Nephron progenitor cell (in vitro differentiated cells): ENCODE data around the gene NAGS.
A peak's percentile ranks its signal among the peaks of the same experiment; 100 is the strongest.

Source experiments
- DNase-seq: peaks from one replicate; pipeline ENCODE4 v3.0.0; 2021
- H3K27ac Mint-ChIP-seq: 2 replicates; pipeline ENCODE4 v1.8.0; 2021; ENCODE audit warnings: mild to moderate bottlenecking, moderate library complexity, mixed read lengths
- H3K27me3 Mint-ChIP-seq: 2 replicates; pipeline ENCODE4 v1.8.0; 2021; ENCODE audit warnings: mild to moderate bottlenecking, low read depth, mixed read lengths; ENCODE audit not compliant: poor library complexity
- H3K36me3 Mint-ChIP-seq: 2 replicates; pipeline ENCODE4 v1.8.0; 2021; ENCODE audit warnings: low read depth, mixed read lengths
- H3K4me1 Mint-ChIP-seq: 2 replicates; pipeline ENCODE4 v1.8.0; 2021; ENCODE audit warnings: mixed read lengths
- H3K4me3 Mint-ChIP-seq: 2 replicates; pipeline ENCODE4 v1.8.0; 2021; ENCODE audit warnings: mild to moderate bottlenecking, moderate library complexity, mixed read lengths
- H3K9me3 Mint-ChIP-seq: 2 replicates; pipeline ENCODE4 v1.8.0; 2021; ENCODE audit warnings: mild to moderate bottlenecking, moderate library complexity, mixed read lengths
- TF ChIP-seq, protein P1 (sequence below): fragments of 200-600 bp; sonication (generic); IDR thresholded peaks from 2 replicates; pipeline ENCODE4 v1.5.0; 2021; ENCODE audit warnings: antibody characterized with exemption

Gene NAGS

DNA sequence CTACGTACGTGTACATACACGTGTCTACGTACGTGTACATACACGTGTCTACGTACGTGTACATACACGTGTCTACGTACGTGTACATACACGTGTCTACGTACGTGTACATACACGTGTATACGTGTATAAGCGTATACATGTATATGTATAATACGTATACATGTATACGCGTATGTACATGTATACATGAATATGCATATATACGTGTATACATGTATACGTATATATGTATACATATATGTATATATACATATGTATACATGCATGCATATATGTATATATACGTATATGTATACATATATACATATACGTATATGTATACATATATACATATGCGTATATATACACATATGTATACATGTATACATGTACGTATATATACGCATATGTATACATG is 28.5 kb upstream of the NAGS start:
- Mint-ChIP-seq H3K27ac (no peak overlapping the region), H3K4me3 (no peak overlapping the region), H3K36me3 (no peaks in the 10 kb centered on the region), H3K4me1 (peaks cover 7% of the 10 kb centered on the region), H3K9me3 (no peaks in the 10 kb centered on the region), H3K27me3 (peaks cover 68% of the 10 kb centered on the region)
- no peak for DNase-seq
- TF ChIP-seq, protein P1, sequence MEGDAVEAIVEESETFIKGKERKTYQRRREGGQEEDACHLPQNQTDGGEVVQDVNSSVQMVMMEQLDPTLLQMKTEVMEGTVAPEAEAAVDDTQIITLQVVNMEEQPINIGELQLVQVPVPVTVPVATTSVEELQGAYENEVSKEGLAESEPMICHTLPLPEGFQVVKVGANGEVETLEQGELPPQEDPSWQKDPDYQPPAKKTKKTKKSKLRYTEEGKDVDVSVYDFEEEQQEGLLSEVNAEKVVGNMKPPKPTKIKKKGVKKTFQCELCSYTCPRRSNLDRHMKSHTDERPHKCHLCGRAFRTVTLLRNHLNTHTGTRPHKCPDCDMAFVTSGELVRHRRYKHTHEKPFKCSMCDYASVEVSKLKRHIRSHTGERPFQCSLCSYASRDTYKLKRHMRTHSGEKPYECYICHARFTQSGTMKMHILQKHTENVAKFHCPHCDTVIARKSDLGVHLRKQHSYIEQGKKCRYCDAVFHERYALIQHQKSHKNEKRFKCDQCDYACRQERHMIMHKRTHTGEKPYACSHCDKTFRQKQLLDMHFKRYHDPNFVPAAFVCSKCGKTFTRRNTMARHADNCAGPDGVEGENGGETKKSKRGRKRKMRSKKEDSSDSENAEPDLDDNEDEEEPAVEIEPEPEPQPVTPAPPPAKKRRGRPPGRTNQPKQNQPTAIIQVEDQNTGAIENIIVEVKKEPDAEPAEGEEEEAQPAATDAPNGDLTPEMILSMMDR: no peak

DNA sequence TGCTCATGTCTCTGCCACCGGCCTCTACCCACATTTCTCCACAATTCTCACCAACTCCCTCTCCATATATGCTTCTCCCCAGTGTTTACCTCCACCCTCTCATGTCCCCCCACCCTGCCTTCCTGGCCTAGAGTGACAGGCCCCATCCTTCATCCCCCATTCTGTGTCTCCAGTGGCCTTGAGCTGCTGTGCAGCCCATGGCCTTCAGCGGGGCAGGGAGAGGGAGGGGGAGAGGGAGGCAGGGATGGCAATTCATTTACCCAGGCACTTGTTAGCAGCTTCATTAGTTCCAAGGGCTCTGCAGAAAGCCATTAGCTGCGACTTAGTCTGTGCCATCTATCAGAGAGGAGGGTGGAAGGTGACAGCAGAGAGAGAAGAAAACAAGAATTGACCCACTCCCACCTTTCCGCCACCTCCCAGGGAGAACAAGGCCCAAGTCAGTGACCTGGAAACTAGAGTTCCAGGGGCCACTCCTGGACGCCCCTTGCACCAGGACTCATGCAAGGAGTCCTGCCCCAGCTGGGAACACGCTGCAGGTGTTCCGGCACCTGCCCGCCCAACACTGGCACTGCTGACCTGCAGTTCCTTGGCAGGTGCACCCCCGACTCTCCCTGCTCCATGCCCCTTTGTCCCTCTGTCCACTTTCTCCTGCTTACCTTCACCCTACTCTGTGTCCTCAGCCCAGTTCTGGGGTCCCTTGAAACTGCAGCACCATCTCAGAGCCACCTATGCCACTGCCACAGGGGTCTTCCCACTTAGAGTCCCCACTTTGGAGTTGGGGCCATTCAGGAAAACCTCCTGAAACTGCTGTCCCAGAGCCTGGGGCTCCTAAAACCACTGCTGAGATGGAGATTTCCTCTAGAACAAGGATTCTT is 27.2 kb upstream of the NAGS start:
- Mint-ChIP-seq H3K27me3 (peaks cover 81% of the 10 kb centered on the region), H3K4me3 (no peak overlapping the region), H3K27ac (no peak overlapping the region), H3K9me3 (no peaks in the 10 kb centered on the region), H3K4me1 (peaks cover 7% of the 10 kb centered on the region), H3K36me3 (no peaks in the 10 kb centered on the region)
- DNase-seq: no peak
- TF ChIP-seq, protein P1: no peak

DNA sequence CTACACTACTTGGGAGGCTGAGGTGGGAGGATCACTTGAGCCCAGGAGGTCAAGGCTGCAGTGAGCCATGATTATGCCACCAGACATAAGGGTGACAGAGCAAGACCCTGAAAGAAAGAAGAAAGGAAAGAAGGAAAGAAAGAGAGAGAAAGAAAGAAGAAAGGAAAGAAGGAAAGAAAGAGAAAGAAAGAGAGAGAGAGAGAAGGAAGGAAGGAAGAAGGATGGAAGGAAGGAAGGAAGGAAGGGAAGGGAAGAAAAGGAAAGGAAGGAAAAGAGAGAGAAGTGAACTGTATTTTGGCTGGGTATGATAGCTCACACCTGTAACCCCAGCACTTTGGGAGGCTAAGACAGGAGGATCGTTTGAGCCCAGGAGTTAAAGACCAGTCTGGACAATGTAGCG is 26.3 kb upstream of the NAGS start:
- H3K27ac Mint-ChIP-seq: no peak overlapping the region
- no peak overlapping the region for H3K4me3 Mint-ChIP-seq
- peaks cover 7% of the 10 kb centered on the region for H3K4me1 Mint-ChIP-seq
- H3K27me3 Mint-ChIP-seq: peaks cover 87% of the 10 kb centered on the region
- no peak for DNase-seq
- no peaks in the 10 kb centered on the region for H3K9me3 Mint-ChIP-seq
- TF ChIP-seq, protein P1: no peak
- no peaks in the 10 kb centered on the region for H3K36me3 Mint-ChIP-seq

DNA sequence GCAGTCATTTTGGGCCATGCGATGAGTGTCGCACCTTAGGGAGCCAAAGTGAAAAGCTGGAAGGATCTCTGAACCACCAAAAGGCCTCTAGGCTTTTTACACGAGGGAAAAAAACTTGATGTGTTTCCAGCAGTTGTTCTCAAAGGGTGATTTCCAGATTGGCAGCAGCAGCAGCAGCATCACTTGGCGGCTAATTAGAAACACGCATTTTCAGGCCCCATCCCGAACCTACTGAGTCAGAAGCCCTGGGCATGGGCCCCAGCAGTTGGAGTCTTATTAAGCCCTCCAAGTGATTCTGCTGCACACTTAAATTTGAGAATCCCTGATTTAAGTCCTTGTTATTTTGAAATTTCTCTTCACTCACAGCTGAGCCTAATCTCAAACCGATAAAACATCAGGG is 25.4 kb upstream of the NAGS start:
- no peak overlapping the region for H3K4me3 Mint-ChIP-seq
- H3K27ac Mint-ChIP-seq: no peak overlapping the region
- H3K36me3 Mint-ChIP-seq: no peaks in the 10 kb centered on the region
- peaks cover 7% of the 10 kb centered on the region for H3K4me1 Mint-ChIP-seq
- H3K27me3 Mint-ChIP-seq: peaks cover 86% of the 10 kb centered on the region
- TF ChIP-seq, protein P1: no peak
- no peaks in the 10 kb centered on the region for H3K9me3 Mint-ChIP-seq
- no peak for DNase-seq

DNA sequence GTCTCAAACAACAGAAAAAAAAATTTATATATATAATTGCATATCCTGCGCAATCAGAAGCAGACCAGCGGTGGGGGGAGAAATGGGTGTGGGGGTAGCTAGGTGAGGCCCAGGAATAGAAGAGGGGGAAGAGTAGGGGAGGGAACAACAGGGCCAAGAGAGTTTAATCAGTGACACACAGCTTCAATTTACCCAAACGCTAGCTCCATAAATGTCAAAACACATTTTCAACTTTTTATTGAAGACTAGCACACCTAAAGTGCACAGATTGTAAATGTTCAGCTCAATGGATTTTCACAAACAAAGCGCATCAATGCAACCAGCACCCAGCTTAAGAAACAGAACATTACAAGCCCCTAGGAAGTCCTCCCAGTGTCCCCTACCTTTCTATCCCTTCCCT is 24.8 kb upstream of the NAGS start:
- no peak for DNase-seq
- H3K27ac Mint-ChIP-seq: no peak overlapping the region
- TF ChIP-seq, protein P1: no peak
- H3K4me3 Mint-ChIP-seq: no peak overlapping the region
- peaks cover 86% of the 10 kb centered on the region for H3K27me3 Mint-ChIP-seq
- H3K4me1 Mint-ChIP-seq: peaks cover 7% of the 10 kb centered on the region
- no peaks in the 10 kb centered on the region for H3K9me3 Mint-ChIP-seq
- H3K36me3 Mint-ChIP-seq: no peaks in the 10 kb centered on the region

DNA sequence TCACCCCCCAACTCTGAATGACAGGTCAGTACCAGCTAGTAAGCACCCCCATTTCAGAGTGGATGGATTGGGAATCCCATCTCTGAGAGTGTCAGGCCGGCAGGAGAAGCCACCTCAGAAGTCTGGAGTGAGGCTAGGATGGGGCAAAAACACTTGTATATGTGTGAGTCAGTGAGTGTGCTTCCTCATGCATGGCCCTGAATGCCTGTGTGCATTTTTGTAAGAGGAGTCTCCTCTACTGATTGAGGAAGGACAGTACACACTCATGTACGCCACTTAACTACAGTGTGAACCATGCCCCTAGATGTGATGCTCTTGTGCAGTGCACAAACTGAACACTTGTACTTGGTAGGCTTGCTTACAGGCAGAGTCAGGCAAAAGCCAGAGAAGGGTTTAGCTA is 22.3 kb upstream of the NAGS start:
- no peak overlapping the region for H3K27ac Mint-ChIP-seq
- peak overlapping the region; percentile 68 for H3K4me3 Mint-ChIP-seq
- DNase-seq: no peak
- H3K4me1 Mint-ChIP-seq: peaks cover 3% of the 10 kb centered on the region
- H3K36me3 Mint-ChIP-seq: no peaks in the 10 kb centered on the region
- TF ChIP-seq, protein P1: no peak
- peaks cover 97% of the 10 kb centered on the region for H3K27me3 Mint-ChIP-seq
- no peaks in the 10 kb centered on the region for H3K9me3 Mint-ChIP-seq
